HCEC 1CT (cell line): ENCODE results near the gene BTBD18.
A peak's percentile ranks its signal among the peaks of the same experiment; 100 is the strongest.

ENCODE experiments used
- DNase-seq: peaks from one replicate; pipeline ENCODE4 v3.0.0-alpha.2; 2017

Gene BTBD18

GRCh38 chr11:57751676-57752253 lies at the start of gene BTBD18:
BTBD18 (minus strand) TSS chr11:57751819; CDS start chr11:57751188, 631 bp downstream.
- DNase-seq = peak; percentile 42

- no peak for DNase-seq
These were observed 49.5 kb upstream of the BTBD18 start for GRCh38 chr11:57801183-57801485.

GRCh38 chr11:57800444-57801182 lies 49.0 kb upstream of the BTBD18 start:
- DNase-seq = peak; percentile 73

GRCh38 chr11:57798905-57799559 lies 47.4 kb upstream of the BTBD18 start:
- peak; percentile 32 for DNase-seq

- DNase-seq = no peak
These were observed 41.9 kb upstream of the BTBD18 start for GRCh38 chr11:57793351-57794115.

GRCh38 chr11:57792870-57793269 lies 41.3 kb upstream of the BTBD18 start:
- DNase-seq = no peak

GRCh38 chr11:57792060-57792541 lies 40.5 kb upstream of the BTBD18 start:
- no peak for DNase-seq

GRCh38 chr11:57791321-57792059 lies 39.9 kb upstream of the BTBD18 start:
- DNase-seq = no peak

- DNase-seq = no peak
These were observed 37.1 kb upstream of the BTBD18 start for GRCh38 chr11:57788703-57789088.

- DNase-seq = no peak
These were observed 36.5 kb upstream of the BTBD18 start for GRCh38 chr11:57787920-57788702.

GRCh38 chr11:57787006-57787604 lies 35.5 kb upstream of the BTBD18 start:
- DNase-seq = no peak

- DNase-seq = no peak
These were observed 34.8 kb upstream of the BTBD18 start for GRCh38 chr11:57786436-57786835.

GRCh38 chr11:57785072-57785471 lies 33.5 kb upstream of the BTBD18 start:
- DNase-seq = no peak

- no peak for DNase-seq
These were observed 29.9 kb upstream of the BTBD18 start for GRCh38 chr11:57781529-57781943.

- no peak for DNase-seq
These were observed 27.7 kb upstream of the BTBD18 start for GRCh38 chr11:57779276-57779675.

- peak; percentile 93 for DNase-seq
These were observed 26.9 kb upstream of the BTBD18 start for GRCh38 chr11:57778318-57779037.

GRCh38 chr11:57777969-57778317 lies 26.3 kb upstream of the BTBD18 start:
- DNase-seq = no peak

- DNase-seq = no peak
These were observed 25.1 kb upstream of the BTBD18 start for GRCh38 chr11:57776577-57777210.

GRCh38 chr11:57776031-57776521 lies 24.5 kb upstream of the BTBD18 start:
- no peak for DNase-seq

GRCh38 chr11:57775491-57775890 lies 23.9 kb upstream of the BTBD18 start:
- DNase-seq = no peak
